GM12874 (cell line): ENCODE data around the gene PRR36.

Experiments used
- CTCF ChIP-seq: IDR thresholded peaks from 2 replicates; pipeline ENCODE4 v1.5.1; 2011; ENCODE audit warnings: low read depth, mild to moderate bottlenecking, control low read depth, low read length, moderate library complexity; ENCODE audit not compliant: insufficient read depth

Gene PRR36

DNA sequence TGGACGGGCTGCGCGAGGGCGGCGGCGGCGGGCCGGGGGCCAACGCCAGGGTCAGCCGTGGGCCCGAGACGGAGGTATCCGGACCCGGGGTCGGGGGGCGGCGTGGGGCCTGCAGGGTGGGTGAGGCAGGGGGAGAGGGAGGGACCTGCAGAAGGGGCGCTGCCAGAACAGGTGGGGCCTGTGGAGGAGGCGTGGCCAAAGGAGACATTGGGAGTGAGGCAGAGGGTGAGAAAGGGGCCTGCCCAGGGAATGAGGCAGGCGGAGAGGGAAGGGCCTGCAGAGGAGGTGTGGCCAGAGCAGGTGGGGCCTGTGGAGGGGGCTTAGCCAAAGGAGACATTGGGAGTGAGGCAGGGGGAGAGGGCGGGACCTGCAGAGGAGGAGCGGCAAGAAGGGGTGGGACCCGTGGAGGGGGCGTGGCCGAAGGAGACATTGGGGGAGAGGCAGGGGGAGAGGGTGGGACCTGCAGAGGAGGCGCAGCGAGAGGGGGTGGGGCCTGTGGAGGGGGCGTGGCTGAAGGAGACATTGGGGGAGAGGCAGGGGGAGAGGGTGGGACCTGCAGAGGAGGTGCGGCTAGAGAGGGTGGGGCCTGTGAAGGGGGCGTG is 4.2 kb downstream of the PRR36 start:
- no peak for TF ChIP-seq CTCF

GRCh38 chr19:7869453-7869909 is 4.7 kb downstream of the PRR36 start:
- TF ChIP-seq CTCF = no peak

DNA sequence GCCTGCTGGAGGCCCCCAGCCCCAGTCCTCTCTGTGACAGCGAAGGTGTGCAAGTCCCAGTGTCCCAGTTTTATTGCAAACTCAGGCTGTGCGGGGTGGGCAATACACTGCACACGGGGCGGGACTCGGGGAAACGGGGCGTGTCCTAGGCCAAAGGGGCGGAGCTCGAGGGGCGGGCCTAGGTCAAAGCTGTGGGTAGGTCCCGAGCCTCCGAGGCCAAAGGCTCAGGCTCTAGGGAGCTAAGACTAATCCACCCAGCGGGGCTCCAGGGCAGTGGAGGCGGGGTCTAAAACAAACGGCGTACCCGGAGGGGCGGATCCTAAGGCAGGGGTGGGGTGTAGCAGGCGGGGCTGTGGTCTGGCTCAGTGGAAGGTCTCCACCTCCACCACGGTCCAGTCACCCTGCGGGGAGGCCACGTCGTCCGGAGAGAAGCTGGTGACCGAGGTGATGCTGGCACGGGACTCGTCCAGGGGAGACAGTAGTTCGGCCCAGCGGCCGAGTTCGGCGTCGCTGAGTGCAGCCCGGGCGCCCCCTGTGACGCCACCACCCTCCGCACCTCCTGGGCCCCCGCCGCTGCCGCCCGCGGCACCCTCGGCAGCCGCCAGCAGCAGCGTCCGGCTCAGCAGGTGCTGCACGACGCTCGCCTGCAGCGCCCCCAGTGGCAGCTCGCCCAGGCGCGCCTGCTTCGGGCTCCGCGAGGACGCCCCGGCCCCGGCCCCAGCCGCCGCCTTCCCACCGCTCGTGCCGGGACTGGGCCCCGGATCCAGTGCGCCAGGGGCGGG is 5.3 kb downstream of the PRR36 start:
- TF ChIP-seq CTCF = peak; percentile 86

- no peak for TF ChIP-seq CTCF
Observed at GRCh38 chr19:7868326-7868670, 5.9 kb downstream of the PRR36 start.

DNA sequence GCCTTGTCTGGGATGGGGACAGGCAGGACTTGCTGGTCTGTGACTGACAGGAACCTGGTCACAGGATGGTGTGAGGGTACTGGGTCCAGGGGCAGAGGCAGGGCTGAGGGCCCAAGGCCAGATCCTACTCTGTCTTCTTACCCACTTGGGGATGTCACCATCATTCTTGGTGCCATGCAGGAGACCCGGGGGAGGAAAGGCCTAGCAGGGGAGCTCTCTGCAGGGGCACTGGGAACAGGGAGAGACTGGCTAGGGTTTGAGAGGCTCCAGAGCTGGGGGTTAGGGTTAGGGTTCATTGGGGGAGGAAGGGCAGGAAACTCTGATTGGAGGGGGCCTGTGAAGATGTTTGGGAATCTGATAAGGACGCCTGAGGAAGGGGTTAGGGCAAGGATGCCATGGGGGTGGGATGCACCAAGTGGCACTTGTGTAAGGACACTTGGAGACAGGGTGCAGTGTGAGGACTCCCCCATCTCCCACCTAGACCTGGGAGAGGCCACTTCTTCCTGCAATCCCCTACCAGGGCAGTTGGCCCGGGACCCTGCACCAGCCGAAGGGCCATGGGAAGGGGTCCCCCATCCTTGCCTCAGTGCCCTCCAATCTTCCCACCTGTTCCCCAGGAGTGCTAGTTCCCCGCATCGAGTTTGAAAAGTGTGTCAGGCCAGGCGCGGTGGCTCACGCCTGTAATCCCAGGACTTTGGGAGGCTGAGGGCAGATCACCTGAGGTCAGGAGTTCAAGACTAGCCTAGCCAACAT is 6.9 kb downstream of the PRR36 start:
- TF ChIP-seq CTCF = no peak

DNA sequence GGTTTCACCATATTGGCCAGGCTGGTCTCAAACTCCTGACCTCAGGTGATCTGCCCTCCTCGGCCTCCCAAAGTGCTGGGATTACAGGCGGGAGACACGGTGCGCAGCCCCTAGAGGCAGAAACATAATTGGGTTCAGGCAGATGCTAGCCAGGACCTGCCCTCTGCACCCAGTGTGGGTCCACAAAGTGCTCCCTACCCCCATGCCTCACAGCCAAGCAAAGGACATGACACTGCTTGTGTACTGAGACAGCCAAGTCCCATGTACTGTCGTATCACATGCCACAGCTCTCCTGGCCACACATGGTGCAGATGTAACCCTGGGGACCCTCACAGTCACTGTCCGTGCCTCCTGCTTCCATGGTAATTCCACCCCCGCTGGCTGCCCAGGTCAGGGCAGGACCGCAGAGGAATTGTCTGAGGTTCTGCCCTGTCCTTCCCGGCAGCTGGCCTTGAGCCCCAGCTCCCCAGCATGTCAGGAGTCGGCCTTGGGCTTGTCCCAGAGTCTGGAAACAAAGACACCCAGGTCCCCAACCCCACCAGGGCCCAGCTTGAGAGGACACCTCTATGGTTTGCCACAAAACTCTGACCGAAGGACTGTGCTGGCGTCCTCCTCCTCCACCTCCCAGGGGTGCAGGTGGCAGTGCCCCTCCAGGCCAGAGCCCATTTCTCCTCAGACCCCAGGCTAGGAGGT is 7.6 kb downstream of the PRR36 start:
- TF ChIP-seq CTCF = no peak

DNA sequence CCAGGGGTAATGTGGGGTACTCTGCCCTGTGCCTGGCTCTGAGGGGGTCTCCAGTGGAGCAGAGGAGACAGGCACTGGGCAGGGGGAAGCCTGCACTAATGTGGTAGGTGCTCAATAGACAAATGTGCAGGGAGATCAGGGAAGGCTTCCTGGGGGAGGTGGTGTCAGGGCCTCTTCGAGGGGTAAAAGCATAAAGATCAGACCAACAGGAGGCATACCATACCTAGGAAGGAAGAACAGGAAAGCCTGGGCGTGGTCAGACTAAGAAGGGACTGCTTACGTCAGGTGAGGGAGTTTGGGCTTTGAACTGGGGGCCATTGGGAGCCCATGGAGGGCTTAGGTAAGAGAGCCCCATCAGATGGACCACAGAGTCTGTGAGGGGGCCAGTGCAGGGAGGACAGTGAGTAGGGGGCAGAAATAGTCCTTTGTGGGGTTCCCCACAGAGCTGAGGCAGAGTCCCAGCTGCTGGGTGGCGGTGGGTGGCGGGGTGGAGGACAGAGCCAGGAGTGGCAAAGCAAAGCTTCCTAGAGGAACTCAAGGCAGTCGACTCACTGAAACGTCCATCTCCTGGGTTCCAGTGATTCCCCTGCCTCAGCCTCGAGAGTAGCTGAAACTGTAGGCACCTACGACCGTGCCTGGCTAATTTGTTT is 8.8 kb downstream of the PRR36 start:
- TF ChIP-seq CTCF = no peak
